HG03280 (cell line): ENCODE data around the gene COL6A1.

ENCODE experiments used
- ATAC-seq: cut with Tn5 transposase; IDR thresholded peaks from one replicate; pipeline ENCODE4 v1.9.1; 2021; ENCODE audit warnings: mild to moderate bottlenecking, moderate library complexity; ENCODE audit not compliant: unreplicated experiment

Gene COL6A1

GRCh38 chr21:45993210-45994085, 11.9 kb downstream of the COL6A1 start:
- no peak for ATAC-seq

- ATAC-seq = no peak
These were observed 12.6 kb downstream of the COL6A1 start for GRCh38 chr21:45994086-45994661.

- ATAC-seq = no peak
These were observed 13.5 kb downstream of the COL6A1 start for GRCh38 chr21:45994759-45995685.

GRCh38 chr21:45995686-45996179, 14.2 kb downstream of the COL6A1 start:
- ATAC-seq = no peak

- no peak for ATAC-seq
These were observed 15.0 kb downstream of the COL6A1 start for GRCh38 chr21:45996311-45997204.

GRCh38 chr21:45997205-45997494, 15.6 kb downstream of the COL6A1 start:
- ATAC-seq = no peak

- no peak for ATAC-seq
These were observed 16.1 kb downstream of the COL6A1 start for GRCh38 chr21:45997495-45998275.

- ATAC-seq = no peak
These were observed 16.7 kb downstream of the COL6A1 start for GRCh38 chr21:45998276-45998701.

- ATAC-seq = no peak
These were observed 17.5 kb downstream of the COL6A1 start for GRCh38 chr21:45998871-45999580.

- no peak for ATAC-seq
These were observed 18.1 kb downstream of the COL6A1 start for GRCh38 chr21:45999581-46000181.

GRCh38 chr21:46000182-46000730, 18.7 kb downstream of the COL6A1 start:
- no peak for ATAC-seq

GRCh38 chr21:46000731-46001641, 19.4 kb downstream of the COL6A1 start:
- ATAC-seq = no peak

GRCh38 chr21:46001821-46002681, 20.5 kb downstream of the COL6A1 start:
- ATAC-seq = no peak

- no peak for ATAC-seq
These were observed 21.4 kb downstream of the COL6A1 start for GRCh38 chr21:46002841-46003574.

GRCh38 chr21:46003575-46004007, 22.0 kb downstream of the COL6A1 start:
- no peak for ATAC-seq
